Neural cell (in vitro differentiated cells): ENCODE data around the gene ASIC3. TPM values are rescaled to one million over a fixed set of nuclear protein-coding genes. Genes with fewer than 3 reads are reported as not detected.

Experiments
- H2AFZ ChIP-seq: fragments of 200-600, 300-800 bp; sonication (generic), shearing (Covaris generic); 2 replicates; pipeline ENCODE4 v1.6.0; 2014; ENCODE audit warnings: low read depth, mild to moderate bottlenecking, antibody characterized with exemption, low read length, moderate library complexity
- H3F3A ChIP-seq: fragments of 200-600 bp; shearing (Covaris generic); 2 replicates; pipeline ENCODE4 v1.6.1; 2016; ENCODE audit warnings: mild to moderate bottlenecking, moderate library complexity, mixed read lengths, antibody characterized with exemption, low read length; ENCODE audit not compliant: insufficient read depth, poor library complexity, severe bottlenecking
- H3K27ac ChIP-seq: fragments of 200-600, 300-800 bp; sonication (generic), shearing (Covaris generic); 2 replicates; pipeline ENCODE4 v1.5.1; 2014; ENCODE audit warnings: mild to moderate bottlenecking, low read length, moderate library complexity
- H3K27me3 ChIP-seq: fragments of 300-800, 200-600 bp; sonication (generic), shearing (Covaris generic); 2 replicates; pipeline ENCODE4 v1.6.0; 2014; ENCODE audit warnings: mild to moderate bottlenecking, low read depth, low read length, moderate library complexity; ENCODE audit not compliant: insufficient read depth
- H3K36me3 ChIP-seq: fragments of 300-800, 200-600 bp; sonication (generic), shearing (Covaris generic); 2 replicates; pipeline ENCODE4 v1.5.1; 2014; ENCODE audit warnings: mild to moderate bottlenecking, antibody characterized with exemption, low read length, moderate library complexity; ENCODE audit not compliant: insufficient read depth
- H3K4me2 ChIP-seq: fragments of 300-800, 200-600 bp; sonication (generic), shearing (Covaris generic); 2 replicates; pipeline ENCODE4 v1.6.0; 2014; ENCODE audit warnings: mild to moderate bottlenecking, low read length
- H3K4me3 ChIP-seq: fragments of 300-800, 200-600 bp; sonication (generic), shearing (Covaris generic); 2 replicates; pipeline ENCODE4 v1.5.1; 2014; ENCODE audit warnings: mild to moderate bottlenecking, low read length, moderate library complexity
- H3K79me2 ChIP-seq: fragments of 200-600 bp; shearing (Covaris generic); replicated peaks from 2 replicates; pipeline ENCODE4 v1.6.0; 2014; ENCODE audit warnings: mild to moderate bottlenecking, low read length, moderate library complexity; ENCODE audit not compliant: insufficient read depth
- H3K9ac ChIP-seq: fragments of 300-800, 200-600 bp; sonication (generic), shearing (Covaris generic); 2 replicates; pipeline ENCODE4 v1.6.1; 2016; ENCODE audit warnings: mild to moderate bottlenecking, low read length, mixed read lengths
- H3K9me2 ChIP-seq: fragments of 200-600 bp; shearing (Covaris generic); 2 replicates; pipeline ENCODE4 v1.6.1; 2016; ENCODE audit warnings: mild to moderate bottlenecking, low read length, mixed read lengths; ENCODE audit not compliant: insufficient read depth
- H3K9me3 ChIP-seq: fragments of 200-600, 300-800 bp; sonication (generic), shearing (Covaris generic); 2 replicates; pipeline ENCODE4 v1.6.1; 2016; ENCODE audit warnings: mild to moderate bottlenecking, mixed run types, low read length, moderate library complexity, mixed read lengths
- H4K20me1 ChIP-seq: fragments of 200-600 bp; shearing (Covaris generic); 2 replicates; pipeline ENCODE4 v1.6.1; 2016; ENCODE audit warnings: mild to moderate bottlenecking, mixed run types; ENCODE audit not compliant: insufficient read depth
- EP300 ChIP-seq: fragments of 450-650 bp; conservative IDR thresholded peaks from 2 replicates; pipeline ENCODE4 v1.6.1; 2014; ENCODE audit warnings: antibody characterized with exemption, mild to moderate bottlenecking, moderate library complexity; ENCODE audit not compliant: poor library complexity, severe bottlenecking
- EZH2 ChIP-seq: fragments of 200-600, 300-800 bp; shearing (Covaris generic), sonication (generic); IDR thresholded peaks from 2 replicates; pipeline ENCODE4 v1.6.1; 2014; ENCODE audit warnings: antibody characterized with exemption, low read length, borderline replicate concordance, mild to moderate bottlenecking; ENCODE audit not compliant: insufficient read depth, poor library complexity, severe bottlenecking
- MXI1 ChIP-seq: fragments of 450-650 bp; conservative IDR thresholded peaks from 2 replicates; pipeline ENCODE4 v1.6.1; 2014; ENCODE audit warnings: antibody characterized with exemption, mild to moderate bottlenecking; ENCODE audit not compliant: poor library complexity, severe bottlenecking
- POLR2AphosphoS5 ChIP-seq: IDR thresholded peaks from 2 replicates; pipeline ENCODE4 v1.6.1; 2012
- RAD21 ChIP-seq: fragments of 450-650 bp; conservative IDR thresholded peaks from 2 replicates; pipeline ENCODE4 v1.6.1; 2014; ENCODE audit warnings: antibody characterized with exemption, mild to moderate bottlenecking, moderate library complexity
- SMC3 ChIP-seq: fragments of 450-650 bp; conservative IDR thresholded peaks from 2 replicates; pipeline ENCODE4 v1.6.1; 2014; ENCODE audit warnings: antibody characterized with exemption, mild to moderate bottlenecking, moderate library complexity; ENCODE audit not compliant: poor library complexity
- TAF1 ChIP-seq: IDR thresholded peaks from 2 replicates; pipeline ENCODE4 v1.6.1; 2012; ENCODE audit warnings: low read depth
- polyA plus RNA-seq: library from polyadenylated mRNA; depleted of rRNA; stranded (reverse); fragments of >200 nt; gene quantifications from 2 replicates; pipeline ENCODE4 v1.2.3, GENCODE V29; 2014
- TF ChIP-seq, protein P1 (sequence below): fragments of 450-650 bp; IDR thresholded peaks from 2 replicates; pipeline ENCODE4 v1.5.1; 2014; ENCODE audit warnings: antibody characterized with exemption, mild to moderate bottlenecking, moderate library complexity; ENCODE audit not compliant: poor library complexity, severe bottlenecking
- TF ChIP-seq, protein P2 (sequence below): IDR thresholded peaks from 2 replicates; pipeline ENCODE4 v1.6.1; 2012; ENCODE audit warnings: borderline replicate concordance

ASIC3 gene
- polyA plus RNA-seq, 1 donor from 2014 or later = 3.3 TPM

DNA sequence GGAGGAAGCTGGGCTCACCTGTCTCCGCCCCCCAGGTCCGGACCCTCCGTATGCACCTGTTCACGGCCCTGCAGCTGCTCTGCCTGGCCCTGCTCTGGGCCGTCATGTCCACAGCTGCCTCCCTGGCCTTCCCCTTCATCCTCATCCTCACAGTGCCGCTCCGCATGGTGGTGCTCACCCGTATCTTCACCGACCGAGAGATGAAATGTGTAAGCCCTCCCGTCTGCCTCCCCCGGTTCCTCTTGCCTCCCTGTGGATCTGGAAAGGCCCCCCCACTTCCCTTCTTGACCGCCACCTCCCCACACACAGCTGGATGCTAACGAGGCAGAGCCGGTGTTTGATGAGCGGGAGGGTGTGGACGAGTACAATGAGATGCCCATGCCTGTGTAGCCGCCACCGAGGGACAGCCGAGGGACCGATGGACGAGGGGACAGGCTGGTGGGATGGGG is 27.7 kb downstream of the ASIC3 start:
- H3F3A ChIP-seq = no peaks in the 10 kb centered on the region
- no peaks in the 10 kb centered on the region for H3K27me3 ChIP-seq
- H3K9me2 ChIP-seq = no peaks in the 10 kb centered on the region
- H4K20me1 ChIP-seq = no peaks in the 10 kb centered on the region
- H3K4me2 ChIP-seq = no peak overlapping the region
- H3K79me2 ChIP-seq = peaks cover 13% of the 10 kb centered on the region
- H3K9me3 ChIP-seq = no peaks in the 10 kb centered on the region
- H2AFZ ChIP-seq = no peak overlapping the region
- H3K36me3 ChIP-seq = no peaks in the 10 kb centered on the region
- no peak overlapping the region for H3K27ac ChIP-seq
- H3K9ac ChIP-seq = no peak overlapping the region
- no peak overlapping the region for H3K4me3 ChIP-seq
- no peak for TF ChIP-seq EZH2
- TF ChIP-seq RAD21 = no peak
- no peak for TF ChIP-seq MXI1
- no peak for TF ChIP-seq POLR2AphosphoS5
- no peak for TF ChIP-seq TAF1
- TF ChIP-seq SMC3 = no peak
- TF ChIP-seq, protein P1, sequence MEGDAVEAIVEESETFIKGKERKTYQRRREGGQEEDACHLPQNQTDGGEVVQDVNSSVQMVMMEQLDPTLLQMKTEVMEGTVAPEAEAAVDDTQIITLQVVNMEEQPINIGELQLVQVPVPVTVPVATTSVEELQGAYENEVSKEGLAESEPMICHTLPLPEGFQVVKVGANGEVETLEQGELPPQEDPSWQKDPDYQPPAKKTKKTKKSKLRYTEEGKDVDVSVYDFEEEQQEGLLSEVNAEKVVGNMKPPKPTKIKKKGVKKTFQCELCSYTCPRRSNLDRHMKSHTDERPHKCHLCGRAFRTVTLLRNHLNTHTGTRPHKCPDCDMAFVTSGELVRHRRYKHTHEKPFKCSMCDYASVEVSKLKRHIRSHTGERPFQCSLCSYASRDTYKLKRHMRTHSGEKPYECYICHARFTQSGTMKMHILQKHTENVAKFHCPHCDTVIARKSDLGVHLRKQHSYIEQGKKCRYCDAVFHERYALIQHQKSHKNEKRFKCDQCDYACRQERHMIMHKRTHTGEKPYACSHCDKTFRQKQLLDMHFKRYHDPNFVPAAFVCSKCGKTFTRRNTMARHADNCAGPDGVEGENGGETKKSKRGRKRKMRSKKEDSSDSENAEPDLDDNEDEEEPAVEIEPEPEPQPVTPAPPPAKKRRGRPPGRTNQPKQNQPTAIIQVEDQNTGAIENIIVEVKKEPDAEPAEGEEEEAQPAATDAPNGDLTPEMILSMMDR = no peak
- no peak for TF ChIP-seq EP300
- TF ChIP-seq, protein P2, sequence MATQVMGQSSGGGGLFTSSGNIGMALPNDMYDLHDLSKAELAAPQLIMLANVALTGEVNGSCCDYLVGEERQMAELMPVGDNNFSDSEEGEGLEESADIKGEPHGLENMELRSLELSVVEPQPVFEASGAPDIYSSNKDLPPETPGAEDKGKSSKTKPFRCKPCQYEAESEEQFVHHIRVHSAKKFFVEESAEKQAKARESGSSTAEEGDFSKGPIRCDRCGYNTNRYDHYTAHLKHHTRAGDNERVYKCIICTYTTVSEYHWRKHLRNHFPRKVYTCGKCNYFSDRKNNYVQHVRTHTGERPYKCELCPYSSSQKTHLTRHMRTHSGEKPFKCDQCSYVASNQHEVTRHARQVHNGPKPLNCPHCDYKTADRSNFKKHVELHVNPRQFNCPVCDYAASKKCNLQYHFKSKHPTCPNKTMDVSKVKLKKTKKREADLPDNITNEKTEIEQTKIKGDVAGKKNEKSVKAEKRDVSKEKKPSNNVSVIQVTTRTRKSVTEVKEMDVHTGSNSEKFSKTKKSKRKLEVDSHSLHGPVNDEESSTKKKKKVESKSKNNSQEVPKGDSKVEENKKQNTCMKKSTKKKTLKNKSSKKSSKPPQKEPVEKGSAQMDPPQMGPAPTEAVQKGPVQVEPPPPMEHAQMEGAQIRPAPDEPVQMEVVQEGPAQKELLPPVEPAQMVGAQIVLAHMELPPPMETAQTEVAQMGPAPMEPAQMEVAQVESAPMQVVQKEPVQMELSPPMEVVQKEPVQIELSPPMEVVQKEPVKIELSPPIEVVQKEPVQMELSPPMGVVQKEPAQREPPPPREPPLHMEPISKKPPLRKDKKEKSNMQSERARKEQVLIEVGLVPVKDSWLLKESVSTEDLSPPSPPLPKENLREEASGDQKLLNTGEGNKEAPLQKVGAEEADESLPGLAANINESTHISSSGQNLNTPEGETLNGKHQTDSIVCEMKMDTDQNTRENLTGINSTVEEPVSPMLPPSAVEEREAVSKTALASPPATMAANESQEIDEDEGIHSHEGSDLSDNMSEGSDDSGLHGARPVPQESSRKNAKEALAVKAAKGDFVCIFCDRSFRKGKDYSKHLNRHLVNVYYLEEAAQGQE = no peak

DNA sequence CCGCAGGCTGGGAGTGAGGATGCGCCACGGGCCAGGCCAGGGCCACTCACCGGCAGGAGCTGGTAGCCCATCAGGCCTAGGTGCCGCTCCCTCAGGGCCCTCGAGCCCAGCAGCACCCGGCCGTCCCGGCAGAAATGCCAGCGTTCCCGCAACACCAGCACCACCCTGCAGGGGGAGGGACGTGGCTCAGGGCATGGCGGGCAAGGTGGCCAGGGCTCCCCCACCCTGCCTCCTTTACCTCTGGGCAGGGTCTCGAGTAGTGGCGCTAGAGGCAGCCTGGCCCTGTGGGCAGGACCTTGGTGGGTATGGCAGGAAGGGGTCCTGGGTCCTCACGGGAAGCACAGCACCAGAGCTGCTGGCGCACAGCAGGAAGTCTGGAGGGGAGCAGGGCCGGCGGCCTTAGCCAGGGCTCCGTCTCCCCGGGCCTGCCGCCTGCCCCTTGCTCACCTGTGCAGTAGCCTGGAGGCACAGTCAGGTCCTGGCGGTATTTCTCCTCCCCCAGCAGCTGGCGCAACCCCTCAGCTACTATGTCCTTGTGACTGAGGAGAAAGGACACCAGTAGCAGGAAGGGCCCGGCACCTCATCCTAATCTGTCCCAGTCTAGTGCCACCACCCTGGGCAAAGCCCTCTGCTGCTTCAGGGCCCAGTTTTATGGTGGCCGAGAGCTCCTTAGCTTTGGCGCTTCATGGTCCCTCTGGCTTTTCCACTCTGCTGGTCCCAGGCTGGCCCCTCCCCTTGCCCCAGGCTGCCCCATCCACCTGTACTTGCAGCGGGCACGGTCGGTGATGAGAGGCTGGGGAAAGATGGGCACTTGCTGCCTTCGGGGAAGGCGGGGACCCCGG is 28.8 kb downstream of the ASIC3 start:
- Histone ChIP-seq H3K36me3 (no peaks in the 10 kb centered on the region), H4K20me1 (no peaks in the 10 kb centered on the region), H3K27me3 (no peaks in the 10 kb centered on the region), H3F3A (no peaks in the 10 kb centered on the region), H3K4me2 (no peak overlapping the region), H3K27ac (no peak overlapping the region), H3K9me2 (no peaks in the 10 kb centered on the region), H3K9me3 (no peaks in the 10 kb centered on the region), H2AFZ (no peak overlapping the region), H3K9ac (no peak overlapping the region), H3K4me3 (no peak overlapping the region), H3K79me2 (peaks cover 13% of the 10 kb centered on the region)
- TF ChIP-seq MXI1 (no peak), POLR2AphosphoS5 (no peak), EP300 (no peak), EZH2 (no peak), RAD21 (no peak)
- TF ChIP-seq, protein P1 = no peak
